ENCODE data around the gene ARFGEF2.
"Not testable (repeated sequence)": the region's sequence is repeated elsewhere in the genome, so short reads cannot be mapped to it uniquely, and the experiment has no call there.

ARFGEF2 gene

DNA sequence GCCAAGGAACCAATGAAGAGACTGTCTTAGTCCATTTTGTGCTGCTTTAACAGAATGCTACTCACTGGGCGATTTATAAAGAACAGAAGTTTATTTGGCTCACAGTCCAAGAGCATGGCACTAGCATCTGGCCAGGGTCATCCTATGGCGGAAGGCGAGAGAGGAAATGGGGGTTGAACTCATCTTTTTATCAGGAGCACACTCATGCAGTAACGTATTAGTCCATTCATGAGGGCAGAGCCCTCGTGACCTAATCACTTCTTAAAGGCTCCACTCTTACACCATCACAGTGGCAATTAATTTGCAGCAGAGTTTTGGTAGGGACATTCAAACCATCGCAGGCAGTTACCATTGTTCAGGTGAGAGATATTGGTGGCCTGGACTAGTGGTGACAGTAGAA, 8.5 kb downstream of the ARFGEF2 start:
- DNase-seq (ENCODE audit: low spot score), result no peak

- DNase-seq (ENCODE audit: low spot score), result no peak
Measured at GRCh38 chr20:48930878-48931277, 9.4 kb downstream of the ARFGEF2 start.

DNA sequence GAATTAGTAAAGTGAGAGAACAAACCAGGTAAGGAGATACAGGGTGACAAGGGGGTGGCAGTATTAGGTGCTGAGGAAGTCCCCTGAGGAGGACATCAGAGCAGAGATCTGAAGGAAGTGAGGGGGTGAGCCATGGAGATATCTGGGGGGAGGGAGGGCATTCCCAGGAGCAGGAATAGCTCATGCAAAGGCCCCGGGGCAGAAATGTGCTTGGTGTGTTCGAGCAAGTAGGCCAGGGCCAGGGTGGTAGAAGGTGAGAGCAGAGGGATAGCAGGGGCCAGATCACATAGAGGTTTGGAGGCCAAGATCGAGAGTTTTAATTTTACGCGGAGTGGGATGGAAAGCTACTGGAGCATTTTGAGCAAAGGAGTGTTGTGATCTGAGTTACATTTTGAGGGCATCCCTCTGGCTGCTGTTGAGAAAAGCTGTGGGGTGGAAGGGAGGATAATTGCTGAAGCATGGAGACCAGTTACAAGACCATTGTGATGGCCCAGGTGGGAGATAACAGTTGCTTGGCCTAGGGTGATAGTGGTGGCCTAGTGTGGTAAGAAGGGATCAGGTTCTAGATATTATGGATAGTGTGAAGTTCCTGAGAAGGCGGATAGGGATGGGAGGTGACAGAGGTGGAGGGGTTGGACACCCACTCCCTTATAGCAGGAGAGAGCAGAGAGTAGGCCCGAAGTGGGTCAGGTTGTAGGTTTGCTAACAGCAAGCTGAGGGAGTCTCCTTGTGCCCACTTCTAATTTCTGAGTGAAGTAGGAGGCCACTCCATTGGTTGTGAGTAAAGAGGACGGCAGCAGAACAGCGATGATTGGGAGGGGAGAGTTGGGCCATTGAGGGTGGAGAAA, 10.2 kb downstream of the ARFGEF2 start:
- DNase-seq (ENCODE audit: low spot score), result no peak

- DNase-seq (ENCODE audit: low spot score), result peak; percentile 97
Measured at GRCh38 chr20:48932375-48932941, 10.9 kb downstream of the ARFGEF2 start.

DNA sequence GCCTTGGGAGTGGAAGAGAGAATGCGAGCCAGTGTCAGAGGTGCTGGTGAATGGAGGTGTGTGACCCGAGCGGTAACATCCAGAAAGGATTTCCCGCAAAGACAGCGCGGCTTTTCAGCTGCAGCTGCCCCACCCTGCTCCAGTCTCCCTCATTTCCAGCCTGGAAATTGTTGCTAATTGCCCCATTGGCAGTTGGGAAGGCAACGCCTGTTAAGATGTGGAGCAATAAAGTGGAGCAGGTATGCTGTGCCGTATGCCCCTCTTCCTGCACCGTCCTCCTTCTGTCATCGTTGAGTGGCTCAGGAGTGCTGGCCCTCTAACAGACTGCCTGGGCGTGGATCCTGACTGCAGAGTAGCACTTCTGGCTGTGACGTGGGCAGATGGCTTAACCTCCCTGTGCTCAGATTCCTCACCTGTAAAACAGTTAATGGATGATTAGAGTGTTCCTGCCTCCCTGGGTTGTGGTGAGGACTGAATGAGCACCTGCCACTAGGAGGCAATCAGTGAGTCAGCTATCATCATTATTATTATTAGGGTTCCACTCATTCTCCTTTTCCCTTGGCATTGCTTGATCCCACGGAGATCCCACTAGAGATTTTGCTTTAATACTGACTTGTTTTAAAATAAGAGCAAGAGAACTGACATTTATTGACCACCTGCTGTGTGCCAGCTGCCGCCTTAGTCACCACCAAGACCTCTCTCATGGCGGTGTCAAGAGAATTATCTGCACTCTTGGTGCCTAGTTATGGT, 11.7 kb downstream of the ARFGEF2 start:
- peak; percentile 98 for DNase-seq (ENCODE audit: low spot score)

- not testable (repeated sequence) for DNase-seq (ENCODE audit: low spot score)
Measured at GRCh38 chr20:48934273-48934877, 12.9 kb downstream of the ARFGEF2 start.

DNA sequence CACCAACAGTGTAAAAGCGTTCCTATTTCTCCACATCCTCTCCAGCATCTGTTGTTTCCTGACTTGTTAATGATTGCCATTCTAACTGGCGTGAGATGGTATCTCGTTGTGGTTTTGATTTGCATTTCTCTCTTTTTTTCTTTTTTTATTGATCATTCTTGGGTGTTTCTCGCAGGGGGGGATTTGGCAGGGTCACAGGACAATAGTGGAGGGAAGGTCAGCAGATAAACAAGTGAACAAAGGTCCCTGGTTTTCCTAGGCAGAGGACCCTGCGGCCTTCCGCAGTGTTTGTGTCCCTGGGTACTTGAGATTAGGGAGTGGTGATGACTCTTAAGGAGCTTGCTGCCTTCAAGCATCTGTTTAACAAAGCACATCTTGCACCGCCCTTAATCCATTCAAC, 13.5 kb downstream of the ARFGEF2 start:
- not testable (repeated sequence) for DNase-seq (ENCODE audit: low spot score)

GRCh38 chr20:48936178-48936577, 14.7 kb downstream of the ARFGEF2 start:
- not testable (repeated sequence) for DNase-seq (ENCODE audit: low spot score)

DNA sequence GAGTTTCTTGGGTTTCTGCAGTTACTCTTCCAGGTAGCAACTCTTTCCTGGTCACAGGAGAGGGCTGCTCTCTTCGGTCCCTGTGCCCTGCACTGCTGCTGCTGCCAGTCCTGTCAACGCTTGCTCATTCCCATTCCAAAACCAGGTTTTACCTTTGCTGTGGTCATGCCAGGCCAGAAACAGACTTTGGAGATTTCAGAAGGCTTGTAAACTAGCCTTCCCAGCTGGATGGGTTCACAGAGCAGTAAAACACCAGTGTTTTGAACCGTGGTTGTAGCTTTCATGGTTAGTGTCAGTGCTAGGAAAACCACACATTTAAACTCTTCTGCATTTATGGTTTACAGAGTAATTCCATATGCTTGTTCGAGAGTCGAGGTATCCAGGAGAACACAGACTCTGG, 16.2 kb downstream of the ARFGEF2 start:
- peak; percentile 47 for DNase-seq (ENCODE audit: low spot score)

- no peak for DNase-seq (ENCODE audit: low spot score)
Measured at GRCh38 chr20:48938670-48939069, 17.2 kb downstream of the ARFGEF2 start.

GRCh38 chr20:48940170-48940569, 18.7 kb downstream of the ARFGEF2 start:
- no peak for DNase-seq (ENCODE audit: low spot score)

- no peak for DNase-seq (ENCODE audit: low spot score)
Measured at GRCh38 chr20:48941467-48941866, 20.0 kb downstream of the ARFGEF2 start.

GRCh38 chr20:48942730-48943129, 21.2 kb downstream of the ARFGEF2 start:
- DNase-seq (ENCODE audit: low spot score), result no peak

DNA sequence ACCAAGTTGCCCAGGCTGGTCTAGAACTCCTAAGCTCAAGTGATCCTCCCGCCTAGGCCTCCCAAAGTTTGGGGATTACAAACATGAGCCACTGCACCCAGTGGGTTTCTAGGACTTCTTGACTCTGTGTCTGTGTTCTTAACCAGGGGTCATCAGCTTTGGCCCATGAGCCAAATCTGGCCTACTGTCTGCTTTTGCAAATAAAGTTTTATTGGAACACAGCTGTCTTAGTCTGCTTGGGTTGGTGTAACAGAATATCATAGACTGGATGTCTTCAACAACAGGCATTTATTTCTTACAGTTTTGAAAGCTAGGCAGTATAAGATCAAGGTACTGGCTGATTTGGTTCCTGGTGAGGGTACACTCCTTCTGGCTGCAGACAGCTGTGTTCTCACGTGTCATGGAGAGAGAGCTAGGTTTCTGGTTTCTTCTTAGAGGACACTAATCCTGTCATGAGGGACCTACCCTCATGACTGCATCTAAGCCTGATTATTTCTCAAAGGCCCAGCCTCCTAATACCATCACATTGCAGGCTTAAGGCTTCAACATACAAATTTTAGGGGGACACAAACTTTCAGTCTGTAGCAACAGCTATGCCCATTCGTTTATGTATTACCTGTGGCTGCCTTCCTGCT, 23.3 kb downstream of the ARFGEF2 start:
- no peak for DNase-seq (ENCODE audit: low spot score)

- peak; percentile 81 for DNase-seq (ENCODE audit: low spot score)
Measured at GRCh38 chr20:48945840-48946514, 24.5 kb downstream of the ARFGEF2 start.

GRCh38 chr20:48948612-48949011, 27.1 kb downstream of the ARFGEF2 start:
- no peak for DNase-seq (ENCODE audit: low spot score)

DNA sequence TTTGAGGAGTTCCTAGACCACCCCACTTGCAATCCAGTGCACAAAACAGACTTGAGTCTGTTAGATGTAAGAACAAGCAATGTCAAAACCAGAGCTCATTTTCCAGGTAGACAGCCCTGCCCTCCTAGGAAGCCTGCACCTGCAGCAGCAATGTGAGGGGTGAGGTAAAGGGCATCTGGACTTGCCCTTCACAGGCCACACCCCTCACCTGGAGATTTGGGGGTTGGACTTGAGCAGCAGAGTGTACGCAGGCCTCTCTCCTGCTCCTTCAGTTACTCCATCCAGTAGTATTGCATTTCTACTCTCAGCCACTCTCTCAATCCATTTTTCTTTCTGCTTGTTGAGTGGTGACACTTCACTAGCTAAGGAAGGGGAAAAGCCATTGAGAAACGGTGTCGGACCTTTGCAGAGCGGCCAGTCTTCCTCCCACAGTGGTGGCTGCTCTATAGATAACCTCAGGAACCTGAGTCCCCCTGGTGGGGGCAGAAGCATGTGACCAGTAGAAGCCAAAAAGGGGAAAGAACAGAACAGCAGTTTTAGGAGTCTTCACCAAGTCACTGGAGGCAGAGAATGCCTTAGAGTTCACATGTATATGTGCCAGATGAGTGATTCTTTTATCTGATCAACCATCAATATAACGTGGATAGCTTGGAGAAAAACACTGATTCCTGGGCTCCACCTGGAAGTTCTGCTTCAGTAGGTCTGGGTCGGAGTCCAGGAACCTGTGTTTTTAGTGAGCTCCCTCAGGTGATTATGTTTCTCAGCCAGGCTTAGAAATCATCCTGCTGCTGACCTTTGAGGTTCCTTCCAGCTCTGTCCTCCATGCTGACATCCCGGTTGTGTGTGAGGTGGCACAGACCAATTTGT, 28.0 kb downstream of the ARFGEF2 start:
- DNase-seq (ENCODE audit: low spot score), result no peak

GRCh38 chr20:48951041-48951440, 29.5 kb downstream of the ARFGEF2 start:
- no peak for DNase-seq (ENCODE audit: low spot score)

DNA sequence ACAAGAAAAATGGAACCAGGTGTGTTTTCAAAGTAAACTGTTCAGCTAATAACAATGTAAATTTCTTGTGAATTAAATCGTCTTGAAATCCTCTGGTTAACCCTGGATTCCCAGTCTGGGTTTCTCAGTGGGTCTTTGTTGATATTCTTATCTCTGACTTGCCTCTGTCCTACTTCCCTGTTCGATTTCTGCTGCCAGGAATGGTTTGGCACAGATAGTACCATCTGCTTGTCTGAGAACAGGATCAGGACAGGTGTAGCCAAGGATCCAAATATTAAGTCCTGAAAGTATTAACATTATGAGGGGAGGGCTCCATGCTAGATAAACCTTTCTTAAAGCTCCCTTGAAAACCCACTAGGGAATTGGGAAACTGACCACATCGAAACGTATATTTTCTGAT, 30.1 kb downstream of the ARFGEF2 start:
- DNase-seq (ENCODE audit: low spot score), result no peak

DNA sequence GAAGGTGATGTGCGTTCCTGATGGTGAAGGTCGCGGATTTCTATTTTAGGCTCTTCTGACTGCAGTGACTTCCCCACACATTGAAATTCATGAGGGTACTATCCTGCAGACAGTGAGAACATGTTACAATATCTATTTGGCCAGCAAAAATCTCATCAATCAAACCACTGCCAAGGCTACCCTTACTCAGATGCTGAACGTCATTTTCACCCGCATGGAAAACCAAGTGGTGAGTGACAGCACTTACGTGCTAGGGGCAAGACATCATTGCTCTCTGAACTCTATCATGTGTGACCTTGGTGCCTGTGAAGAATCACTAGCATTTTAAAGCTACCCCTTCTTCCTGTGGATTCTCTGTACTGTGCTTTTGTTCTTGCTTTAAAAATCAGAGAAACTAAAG, 31.1 kb downstream of the ARFGEF2 start:
- no peak for DNase-seq (ENCODE audit: low spot score)

DNA sequence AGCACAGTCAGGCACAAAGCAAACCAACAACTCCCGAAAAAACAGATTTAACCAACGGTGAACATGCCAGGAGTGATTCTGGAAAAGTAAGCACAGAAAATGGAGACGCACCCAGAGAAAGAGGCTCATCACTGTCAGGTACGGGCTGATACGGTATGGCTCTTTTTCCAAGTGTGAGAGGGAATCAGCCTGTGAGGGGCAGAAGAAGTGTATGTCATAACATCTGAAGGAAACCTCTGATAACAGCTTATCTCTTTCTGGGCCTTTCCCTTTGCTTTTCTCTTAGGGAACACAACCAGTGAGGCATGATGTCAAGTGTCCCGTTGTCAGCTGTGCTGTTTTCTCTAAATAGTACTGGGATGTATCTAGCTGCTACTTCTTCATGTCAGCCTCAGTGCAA, 32.1 kb downstream of the ARFGEF2 start:
- DNase-seq (ENCODE audit: low spot score), result no peak

All from SW480 (cell line).